Glomerular visceral epithelial cell (primary cell): ENCODE data around the gene ENKD1.

ENCODE experiments used
- DNase-seq: peaks from one replicate; pipeline ENCODE4 v3.0.0-alpha.2; 2016; ENCODE audit errors: extremely low spot score

The ENKD1 gene

GRCh38 chr16:67679935-67680897, 13.7 kb upstream of the ENKD1 start:
- DNase-seq: no peak

DNA sequence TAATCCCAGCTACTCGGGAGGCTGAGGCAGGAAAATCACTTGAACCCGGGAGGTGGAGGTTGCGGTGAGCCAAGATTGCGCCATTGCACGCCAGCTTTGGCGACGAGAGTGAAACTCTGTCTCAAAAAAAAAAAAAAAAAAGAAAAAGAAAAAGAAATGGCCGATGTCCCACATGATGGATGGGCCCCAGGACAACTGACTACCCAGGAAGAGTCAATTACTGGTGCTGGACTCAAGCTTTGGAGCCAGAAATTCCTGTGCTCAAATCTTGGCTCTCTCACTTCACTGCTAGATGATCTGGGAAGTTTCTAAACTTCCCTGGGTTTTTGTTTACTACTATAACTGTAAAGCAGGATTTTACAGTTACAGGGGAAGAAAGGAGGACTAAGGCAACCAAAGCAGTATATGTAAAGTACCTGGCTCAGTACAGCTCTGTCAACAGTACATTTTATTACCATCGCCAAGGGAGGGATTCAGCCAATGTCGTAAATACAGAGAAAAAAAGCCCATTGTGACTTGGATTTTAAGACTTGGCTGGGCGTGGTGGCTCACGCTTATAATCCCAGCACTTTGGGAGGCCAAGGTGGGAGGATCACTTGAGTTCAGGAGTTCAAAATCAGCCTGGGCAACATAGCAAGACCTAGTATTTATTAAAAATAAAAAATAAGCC, 11.9 kb upstream of the ENKD1 start:
- DNase-seq: no peak

DNA sequence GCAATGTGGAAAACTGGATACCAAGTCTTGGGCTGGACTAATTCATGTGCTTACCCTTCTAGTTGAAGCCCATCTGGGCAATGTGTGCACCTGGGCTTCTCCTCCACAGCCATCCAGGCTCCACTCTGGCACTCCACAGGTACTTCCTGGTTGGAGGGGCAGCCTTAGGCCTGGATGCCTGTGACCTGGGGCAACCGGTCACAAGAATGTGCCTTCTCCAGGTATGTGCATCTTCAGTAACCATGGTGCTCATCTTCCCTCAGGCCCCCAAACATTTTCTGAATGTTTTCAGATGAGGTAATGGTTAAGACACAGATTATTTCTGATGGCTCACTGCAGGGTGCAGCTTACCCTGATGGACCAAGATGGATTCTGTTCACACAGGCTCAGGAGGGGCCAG, 11.2 kb upstream of the ENKD1 start:
- DNase-seq: no peak

GRCh38 chr16:67676939-67677338, 10.4 kb upstream of the ENKD1 start:
- no peak for DNase-seq

DNA sequence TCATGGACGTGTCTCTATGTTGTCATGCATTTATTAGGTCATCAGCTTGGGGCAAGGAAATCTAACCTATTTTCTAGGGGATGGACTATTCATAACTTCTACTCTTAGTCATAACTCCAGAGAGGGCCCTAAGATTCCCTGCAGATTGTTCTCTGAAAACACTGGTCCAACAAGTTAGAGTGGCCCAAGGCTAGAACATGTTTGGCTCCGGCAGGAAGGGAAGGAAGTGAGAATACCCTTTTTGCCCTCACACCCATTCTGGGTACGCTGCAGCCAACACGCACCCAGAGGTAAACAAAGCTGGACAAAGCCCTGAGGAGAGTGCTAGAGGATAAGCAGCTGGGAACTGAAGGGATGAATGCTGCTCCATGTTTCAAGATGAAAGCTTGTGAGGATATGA, 10.0 kb upstream of the ENKD1 start:
- DNase-seq: no peak

DNA sequence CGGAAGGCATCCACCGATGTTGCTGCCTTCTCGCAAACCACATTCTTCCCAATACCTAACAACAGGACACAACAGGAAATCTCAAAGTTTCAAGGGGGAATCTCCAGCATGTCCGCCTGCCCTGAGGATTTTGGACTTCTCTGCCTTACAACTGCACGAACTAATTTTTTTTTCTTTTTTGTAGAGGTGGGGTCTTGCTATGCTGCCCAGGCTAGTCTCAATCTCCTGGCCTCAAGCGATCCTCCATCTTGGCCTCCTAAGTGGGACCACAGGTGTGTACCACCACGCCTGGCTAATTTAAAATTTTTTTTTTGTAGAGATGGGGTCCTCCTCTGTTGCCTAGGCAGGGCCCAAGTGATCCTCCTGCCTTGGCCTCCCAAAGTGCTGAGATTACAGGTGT, 9.4 kb upstream of the ENKD1 start:
- DNase-seq: no peak

DNA sequence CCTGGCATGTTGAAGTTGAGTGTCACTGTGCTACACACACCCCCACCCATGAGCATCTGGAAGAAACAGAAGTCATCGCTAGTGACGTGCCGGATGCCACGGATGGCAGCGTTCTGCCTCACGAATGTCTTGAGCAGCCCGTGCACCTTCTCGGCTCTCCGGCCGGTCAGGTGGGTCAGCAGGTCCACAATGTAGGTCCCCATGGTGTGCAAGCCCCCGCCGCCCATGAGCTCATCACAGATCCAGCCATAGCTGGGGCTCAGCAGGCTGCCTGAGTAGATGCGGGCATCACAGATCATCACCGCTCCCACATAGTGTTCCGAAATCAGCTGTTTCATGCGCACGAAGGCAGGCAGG, 9.0 kb upstream of the ENKD1 start:
- no peak for DNase-seq

GRCh38 chr16:67674851-67675578, 8.5 kb upstream of the ENKD1 start:
- no peak for DNase-seq

GRCh38 chr16:67673712-67674580, 7.4 kb upstream of the ENKD1 start:
- DNase-seq: no peak

DNA sequence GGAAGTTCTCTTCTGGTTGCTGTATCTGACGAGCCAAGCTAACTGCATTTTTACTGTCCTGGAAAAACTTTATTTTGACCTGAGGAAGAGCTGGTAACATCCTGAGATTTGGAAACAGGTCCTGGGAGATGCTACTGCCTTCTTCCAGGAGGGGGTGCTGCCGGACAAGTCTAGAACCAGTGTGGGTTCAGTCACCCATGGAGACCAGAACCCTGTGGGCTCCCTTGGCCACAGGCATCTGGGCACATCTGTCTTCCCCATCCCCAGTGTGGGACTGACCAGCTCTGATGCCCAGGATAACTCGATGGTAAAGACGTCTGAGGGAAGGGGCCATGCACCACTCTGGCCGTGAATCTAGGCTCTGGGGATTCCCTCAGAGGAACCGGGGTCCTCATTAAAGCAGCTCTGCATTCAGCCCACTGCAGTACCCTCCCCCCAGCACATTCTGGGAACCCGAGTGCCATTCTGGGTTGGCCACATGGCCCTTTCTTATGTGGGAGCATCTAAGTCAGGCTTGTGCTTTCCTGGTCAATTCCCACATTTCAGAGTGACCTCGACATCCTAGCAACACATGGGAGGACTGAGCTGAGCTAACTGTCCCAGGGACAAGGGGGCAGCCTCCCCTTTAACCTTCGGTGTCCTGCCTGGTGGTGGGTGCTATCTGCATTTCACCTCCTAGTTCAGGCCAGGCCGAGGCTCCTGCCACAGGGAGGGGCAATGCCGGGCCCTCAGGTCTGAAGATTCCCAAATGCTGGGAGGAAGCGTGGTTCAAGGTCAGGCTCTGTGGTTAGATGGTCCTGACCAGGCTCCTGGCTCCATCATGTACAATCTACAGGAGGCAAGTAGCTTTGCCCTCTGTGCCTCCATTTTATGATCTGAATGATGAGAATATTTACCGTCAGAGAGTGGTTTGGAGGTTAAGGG, 6.5 kb upstream of the ENKD1 start:
- peak; percentile 74 for DNase-seq

- DNase-seq: no peak
Observed at GRCh38 chr16:67672306-67672705, 5.8 kb upstream of the ENKD1 start.

GRCh38 chr16:67669499-67670101, 3.0 kb upstream of the ENKD1 start:
- DNase-seq: no peak

- DNase-seq: no peak
Observed at GRCh38 chr16:67668495-67669157, 2.1 kb upstream of the ENKD1 start.

GRCh38 chr16:67667817-67668494, 1.4 kb upstream of the ENKD1 start:
- DNase-seq: peak; percentile 91

DNA sequence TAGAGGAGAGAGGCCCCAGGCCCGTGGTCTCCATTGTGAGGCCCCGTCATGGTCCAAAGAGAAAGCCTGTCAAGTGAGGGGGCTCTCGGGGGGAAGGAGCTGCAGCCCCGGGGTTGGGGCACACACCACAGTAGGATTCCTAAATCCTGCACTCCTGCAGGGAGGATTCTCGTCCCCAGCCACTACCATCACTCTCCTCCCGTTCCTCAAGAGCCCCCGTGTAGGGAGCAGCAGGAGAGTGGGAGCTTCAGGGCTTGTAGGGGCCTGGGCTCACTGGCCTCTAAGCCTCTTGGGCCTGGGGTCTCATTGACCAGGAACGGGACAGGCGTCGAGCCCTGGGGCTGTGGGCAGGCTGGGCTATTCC, 885 bp upstream of the ENKD1 start:
- no peak for DNase-seq

DNA sequence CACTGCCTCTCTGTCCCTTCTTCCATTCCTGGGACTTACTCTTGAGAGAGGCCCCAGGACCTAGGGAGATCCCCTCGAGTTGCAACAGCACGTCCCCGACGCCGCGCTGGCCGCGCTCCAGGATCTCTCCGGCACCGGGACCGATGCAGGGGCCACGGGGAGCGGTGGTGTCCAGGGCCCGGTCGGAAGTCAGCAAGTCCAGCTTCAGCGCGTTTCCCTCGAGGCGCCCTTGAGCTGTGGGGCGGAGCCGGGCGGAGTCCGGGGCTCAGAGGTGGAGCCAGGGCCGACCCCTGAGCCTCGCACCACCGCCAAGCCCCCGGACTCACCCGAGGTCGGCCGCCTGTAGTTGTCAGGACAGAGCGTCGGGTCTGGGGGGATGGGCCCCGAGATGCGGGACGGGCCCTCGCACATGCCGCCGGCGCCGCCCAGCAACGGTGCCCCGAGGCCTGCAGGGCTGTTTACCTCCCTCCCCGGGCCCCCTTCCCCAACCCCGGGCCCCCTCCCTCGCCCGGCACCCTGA, 458 bp downstream of the ENKD1 start:
- DNase-seq: no peak

- DNase-seq: no peak
Observed at GRCh38 chr16:67665598-67665997, 952 bp downstream of the ENKD1 start.

DNA sequence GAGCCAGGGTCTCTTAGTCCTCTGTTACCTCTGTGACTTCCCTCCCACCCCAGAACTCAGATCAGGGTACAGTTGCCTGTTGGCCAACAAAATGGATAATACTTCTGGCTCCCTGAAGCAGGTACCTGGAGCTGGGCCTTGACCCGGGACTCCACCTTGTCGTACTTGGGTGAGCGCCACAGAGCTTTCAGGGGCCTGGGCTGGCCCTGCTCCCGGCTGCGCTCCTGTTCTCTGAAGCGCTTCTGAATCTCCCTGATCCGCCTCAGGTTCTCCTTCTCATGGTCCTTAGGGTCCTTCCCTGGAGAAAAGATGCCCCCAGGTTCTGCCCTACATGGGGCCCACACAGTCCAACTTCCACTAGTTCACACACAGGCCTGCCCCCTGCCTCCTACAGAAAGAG, 1.7 kb downstream of the ENKD1 start:
- no peak for DNase-seq

GRCh38 chr16:67664258-67664657, 2.3 kb downstream of the ENKD1 start:
- no peak for DNase-seq
